Left ventricle myocardium inferior (tissue), 1 donor: ENCODE measurements around the gene FAM83F. TPM values are rescaled to one million over a fixed set of nuclear protein-coding genes. Genes with fewer than 3 reads are reported as not detected.
A peak's percentile ranks its signal among the peaks of the same experiment; 100 is the strongest.

Source experiments
- DNase-seq: peaks from one replicate; pipeline ENCODE4 v3.0.0-alpha.2; 2020
- H3K27ac ChIP-seq: fragments of 200-600 bp; replicated peaks from 2 replicates; pipeline ENCODE4 v1.8.0; 2021
- H3K27me3 ChIP-seq: fragments of 200-600 bp; 2 replicates; pipeline ENCODE4 v1.8.0; 2021; ENCODE audit warnings: low read depth
- H3K36me3 ChIP-seq: fragments of 200-600 bp; 2 replicates; pipeline ENCODE4 v1.8.0; 2021
- H3K4me1 ChIP-seq: fragments of 200-600 bp; 2 replicates; pipeline ENCODE4 v1.8.0; 2021
- H3K4me3 ChIP-seq: fragments of 200-600 bp; 2 replicates; pipeline ENCODE4 v1.8.0; 2021; ENCODE audit warnings: mild to moderate bottlenecking, moderate library complexity
- H3K9me3 ChIP-seq: fragments of 200-600 bp; replicated peaks from 2 replicates; pipeline ENCODE4 v1.8.0; 2021
- intact Hi-C: fragments of 100-400 bp; cut with micrococcal nuclease; formaldehyde crosslinking; loops from one replicate; pipeline ENCODE4 v1.11.0; 2022
- total RNA-seq: library from RNA; stranded (reverse); fragmentation: NEBNext Ultra II Directional; extraction: Animal tissue kit (Norgen Biotek cat#: 25700); gene quantifications from one replicate; pipeline ENCODE4 v1.2.1, GENCODE V29; 2021
- TF ChIP-seq, protein P1 (sequence below): fragments of 200-600 bp; IDR thresholded peaks from 2 replicates; pipeline ENCODE4 v1.8.0; 2021; ENCODE audit warnings: antibody characterized with exemption, mild to moderate bottlenecking, borderline replicate concordance
- donor health status: DM: no; HTN: yes; CAD: no; lungs with severe emphysema.

The FAM83F gene
- total RNA-seq, 1 donor from 2014 or later: 4.4 TPM

DNA sequence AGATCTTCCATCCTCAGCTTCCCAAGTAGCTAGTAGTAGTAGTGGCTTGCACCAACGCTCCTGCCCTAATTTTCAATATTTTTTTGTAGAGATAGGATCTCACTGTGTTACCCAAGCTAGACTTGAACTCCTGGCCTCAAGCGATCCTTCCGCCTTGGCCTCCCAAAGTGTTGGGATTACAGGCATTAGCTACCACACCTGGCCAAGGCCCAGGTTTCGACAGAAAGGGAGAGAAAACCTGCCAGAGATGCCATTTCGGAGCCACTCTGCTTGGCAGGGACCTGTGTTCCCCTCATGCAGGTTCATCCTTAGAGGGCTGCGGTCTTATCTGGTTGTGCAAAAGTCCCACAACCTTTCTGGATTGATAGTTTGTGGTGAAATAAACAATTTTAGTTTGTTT lies 41.4 kb downstream of the FAM83F start:
- Histone ChIP-seq H3K27me3 (peaks cover 52% of the 10 kb centered on the region), H3K27ac (no peak overlapping the region), H3K36me3 (no peaks in the 10 kb centered on the region), H3K9me3 (no peaks in the 10 kb centered on the region), H3K4me1 (peaks cover 14% of the 10 kb centered on the region), H3K4me3 (no peak overlapping the region)
- intact Hi-C loops: no loop called here
- TF ChIP-seq, protein P1, sequence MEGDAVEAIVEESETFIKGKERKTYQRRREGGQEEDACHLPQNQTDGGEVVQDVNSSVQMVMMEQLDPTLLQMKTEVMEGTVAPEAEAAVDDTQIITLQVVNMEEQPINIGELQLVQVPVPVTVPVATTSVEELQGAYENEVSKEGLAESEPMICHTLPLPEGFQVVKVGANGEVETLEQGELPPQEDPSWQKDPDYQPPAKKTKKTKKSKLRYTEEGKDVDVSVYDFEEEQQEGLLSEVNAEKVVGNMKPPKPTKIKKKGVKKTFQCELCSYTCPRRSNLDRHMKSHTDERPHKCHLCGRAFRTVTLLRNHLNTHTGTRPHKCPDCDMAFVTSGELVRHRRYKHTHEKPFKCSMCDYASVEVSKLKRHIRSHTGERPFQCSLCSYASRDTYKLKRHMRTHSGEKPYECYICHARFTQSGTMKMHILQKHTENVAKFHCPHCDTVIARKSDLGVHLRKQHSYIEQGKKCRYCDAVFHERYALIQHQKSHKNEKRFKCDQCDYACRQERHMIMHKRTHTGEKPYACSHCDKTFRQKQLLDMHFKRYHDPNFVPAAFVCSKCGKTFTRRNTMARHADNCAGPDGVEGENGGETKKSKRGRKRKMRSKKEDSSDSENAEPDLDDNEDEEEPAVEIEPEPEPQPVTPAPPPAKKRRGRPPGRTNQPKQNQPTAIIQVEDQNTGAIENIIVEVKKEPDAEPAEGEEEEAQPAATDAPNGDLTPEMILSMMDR: no peak
- DNase-seq: no peak

DNA sequence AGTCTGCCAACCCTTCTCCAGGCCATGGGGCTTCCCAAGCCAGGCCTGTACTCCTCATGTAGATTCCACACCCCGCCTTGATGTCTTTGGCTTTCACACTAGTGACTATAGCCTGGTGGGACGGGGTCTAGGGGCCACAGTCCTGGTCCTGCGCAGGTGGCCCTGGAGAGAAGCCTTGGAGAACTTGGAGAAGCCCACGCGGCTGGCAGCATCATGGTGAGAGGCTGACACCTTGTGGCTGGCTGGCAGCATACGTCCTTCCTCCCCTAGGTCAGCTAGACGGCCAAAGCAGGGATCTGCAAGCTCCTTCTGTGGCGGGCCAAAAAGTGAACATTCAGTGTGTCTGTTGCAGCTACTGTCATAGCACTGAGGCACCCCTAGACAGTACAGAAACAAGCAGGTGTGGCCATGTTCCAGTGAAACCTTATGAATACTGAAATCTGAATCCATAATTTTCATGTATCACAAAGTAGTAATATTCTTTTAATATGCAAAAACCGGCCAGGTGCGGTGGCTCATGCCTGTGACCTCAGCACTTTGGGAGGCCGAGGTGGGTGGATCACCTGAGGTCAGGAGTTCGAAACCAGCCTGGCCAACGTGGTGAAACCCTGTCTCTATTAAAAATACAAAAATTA lies 42.0 kb downstream of the FAM83F start:
- H3K4me1 ChIP-seq: peaks cover 20% of the 10 kb centered on the region
- TF ChIP-seq, protein P1: peak; percentile 77
- intact Hi-C loops: no loop called here
- peak; percentile 52 for DNase-seq
- no peak overlapping the region for H3K27ac ChIP-seq
- H3K9me3 ChIP-seq: no peaks in the 10 kb centered on the region
- H3K27me3 ChIP-seq: peaks cover 52% of the 10 kb centered on the region
- H3K4me3 ChIP-seq: no peak overlapping the region
- no peaks in the 10 kb centered on the region for H3K36me3 ChIP-seq

DNA sequence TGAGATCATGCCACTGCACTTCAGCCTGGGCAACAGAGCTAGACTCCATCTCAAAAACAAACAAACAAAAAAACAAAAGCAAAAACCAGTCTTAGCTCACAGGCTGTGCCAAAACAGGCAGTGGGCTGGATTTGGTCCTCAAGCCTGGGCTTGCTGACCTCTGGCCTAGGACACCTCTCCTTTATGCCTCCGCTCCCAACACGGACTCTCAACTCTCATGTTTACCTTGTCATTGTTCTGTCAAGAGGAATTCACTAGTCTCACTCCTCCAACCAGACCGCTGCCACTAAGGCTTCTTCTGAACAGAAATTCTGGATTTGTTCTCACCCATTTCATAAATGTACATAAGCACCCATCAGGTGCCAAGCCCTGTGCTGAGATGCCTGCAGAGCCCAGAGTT lies 42.6 kb downstream of the FAM83F start:
- Histone ChIP-seq H3K36me3 (no peaks in the 10 kb centered on the region), H3K4me3 (no peak overlapping the region), H3K27ac (no peak overlapping the region), H3K4me1 (peaks cover 24% of the 10 kb centered on the region), H3K9me3 (no peaks in the 10 kb centered on the region), H3K27me3 (peaks cover 52% of the 10 kb centered on the region)
- no peak for DNase-seq
- TF ChIP-seq, protein P1: no peak
- intact Hi-C loops: no loop called here

DNA sequence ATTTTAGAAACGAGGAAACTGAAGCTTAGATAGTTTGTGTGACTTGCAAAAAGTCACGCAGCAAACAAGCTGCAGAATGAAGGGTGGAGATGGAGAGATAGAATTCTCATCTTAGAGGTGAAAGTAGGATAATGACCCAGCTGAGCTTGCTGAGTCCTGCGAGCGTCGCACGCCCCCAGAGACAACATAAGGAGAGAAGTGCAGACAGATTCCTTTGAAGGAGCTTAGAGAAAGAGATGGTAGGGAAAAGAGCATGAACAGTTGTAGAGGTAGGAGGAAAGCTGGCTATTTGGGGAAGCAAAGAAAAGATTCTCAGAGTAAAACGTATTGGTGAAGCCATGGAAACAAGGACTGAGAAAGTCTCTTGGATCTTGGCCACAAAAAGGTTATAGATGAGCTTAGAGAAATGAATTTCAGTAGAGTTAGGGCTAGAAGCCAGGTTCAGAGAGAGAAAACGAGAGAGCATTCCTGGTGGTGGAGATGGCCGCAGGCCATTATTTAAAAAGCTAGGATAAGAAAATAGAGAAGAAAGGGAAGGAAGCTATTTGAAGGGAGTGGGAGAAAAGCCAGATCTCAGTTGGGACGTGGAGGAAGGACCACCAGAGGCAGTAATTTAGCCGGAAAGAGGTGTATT lies 44.8 kb downstream of the FAM83F start:
- peaks cover 41% of the 10 kb centered on the region for H3K27me3 ChIP-seq
- TF ChIP-seq, protein P1: no peak
- no peak overlapping the region for H3K4me3 ChIP-seq
- DNase-seq: no peak
- H3K4me1 ChIP-seq: peaks cover 40% of the 10 kb centered on the region
- no peak overlapping the region for H3K27ac ChIP-seq
- no peaks in the 10 kb centered on the region for H3K9me3 ChIP-seq
- no peaks in the 10 kb centered on the region for H3K36me3 ChIP-seq
- intact Hi-C loops: no loop called here

DNA sequence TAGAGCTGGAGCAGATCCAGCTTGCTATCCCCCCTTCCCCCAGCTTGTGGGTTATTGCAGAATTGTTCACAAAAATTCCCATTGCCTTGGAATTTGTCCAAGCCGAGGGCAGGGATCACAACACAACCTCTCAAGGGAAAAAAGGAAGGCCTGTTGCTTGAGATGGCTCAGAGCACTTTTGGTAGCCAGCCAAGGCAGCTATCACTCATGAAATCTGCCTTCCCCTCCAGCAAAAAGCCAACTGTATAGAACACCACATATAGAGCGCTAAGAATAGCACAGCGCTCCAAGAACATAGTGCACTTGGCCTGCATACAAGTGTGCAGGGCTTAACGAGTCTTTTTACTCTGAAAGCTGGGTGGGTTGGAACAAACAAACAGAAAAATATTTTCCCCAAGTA lies 46.2 kb downstream of the FAM83F start:
- Histone ChIP-seq H3K36me3 (no peaks in the 10 kb centered on the region), H3K27me3 (peaks cover 30% of the 10 kb centered on the region), H3K27ac (peak overlapping the region; percentile 72), H3K9me3 (no peaks in the 10 kb centered on the region), H3K4me3 (no peak overlapping the region), H3K4me1 (peaks cover 47% of the 10 kb centered on the region)
- TF ChIP-seq, protein P1: no peak
- DNase-seq: peak; percentile 57
- intact Hi-C loops: no loop called here
